ENCODE results near the gene RNF135. TPM values are rescaled to one million over a fixed set of nuclear protein-coding genes. Genes with fewer than 3 reads are reported as not detected.
A peak's percentile ranks its signal among the peaks of the same experiment; 100 is the strongest.
"Not testable (repeated sequence)": the region's sequence is repeated elsewhere in the genome, so short reads cannot be mapped to it uniquely, and the experiment has no call there.

The RNF135 gene
- total RNA-seq, 1 donor from 2014 or later, result 5.6 TPM

GRCh38 chr17:31031841-31032240 lies 61.0 kb downstream of the RNF135 start:
- H3K4me3 Mint-ChIP-seq (ENCODE audit: low read depth), result no peak overlapping the region
- H3K27ac Mint-ChIP-seq, result no peak overlapping the region
- no peaks in the 10 kb centered on the region for H3K9me3 Mint-ChIP-seq (ENCODE audit: low read depth)
- no peak for TF ChIP-seq CTCF (IDR thresholded peaks at IDR 0.05; ENCODE audit: unreplicated experiment)
- peaks cover 5% of the 10 kb centered on the region for H3K4me1 Mint-ChIP-seq (ENCODE audit: low read depth)
- peaks cover 4% of the 10 kb centered on the region for H3K36me3 Mint-ChIP-seq (ENCODE audit: insufficient read depth)
- no peak for DNase-seq (ENCODE audit: low spot score, unreplicated experiment)
- H3K27me3 Mint-ChIP-seq, result peaks cover 4% of the 10 kb centered on the region

- H3K27ac Mint-ChIP-seq, result peak overlapping the region; percentile 25
- H3K27me3 Mint-ChIP-seq, result not testable (repeated sequence)
Measured at GRCh38 chr17:31035611-31036010, 64.8 kb downstream of the RNF135 start.

GRCh38 chr17:31040837-31041236 lies 70.0 kb downstream of the RNF135 start:
- not testable (repeated sequence) for H3K27ac Mint-ChIP-seq; H3K4me1 Mint-ChIP-seq (ENCODE audit: low read depth)

More at GRCh38 chr17:31035611-31036010, 64.8 kb downstream of the RNF135 start:
- not testable (repeated sequence) for H3K9me3 Mint-ChIP-seq (ENCODE audit: low read depth); H3K36me3 Mint-ChIP-seq (ENCODE audit: insufficient read depth); H3K4me1 Mint-ChIP-seq (ENCODE audit: low read depth); DNase-seq (ENCODE audit: low spot score, unreplicated experiment); H3K4me3 Mint-ChIP-seq (ENCODE audit: low read depth)

GRCh38 chr17:31042378-31042777 lies 71.5 kb downstream of the RNF135 start:
- H3K36me3 Mint-ChIP-seq (ENCODE audit: insufficient read depth); H3K4me1 Mint-ChIP-seq (ENCODE audit: low read depth); H3K27me3 Mint-ChIP-seq; H3K27ac Mint-ChIP-seq; DNase-seq (ENCODE audit: low spot score, unreplicated experiment); H3K4me3 Mint-ChIP-seq (ENCODE audit: low read depth); H3K9me3 Mint-ChIP-seq (ENCODE audit: low read depth): not testable (repeated sequence)

More at GRCh38 chr17:31040837-31041236, 70.0 kb downstream of the RNF135 start:
- not testable (repeated sequence) for H3K4me3 Mint-ChIP-seq (ENCODE audit: low read depth); DNase-seq (ENCODE audit: low spot score, unreplicated experiment); H3K36me3 Mint-ChIP-seq (ENCODE audit: insufficient read depth); H3K9me3 Mint-ChIP-seq (ENCODE audit: low read depth); H3K27me3 Mint-ChIP-seq

- H3K4me3 Mint-ChIP-seq (ENCODE audit: low read depth); H3K4me1 Mint-ChIP-seq (ENCODE audit: low read depth); H3K9me3 Mint-ChIP-seq (ENCODE audit: low read depth); DNase-seq (ENCODE audit: low spot score, unreplicated experiment); H3K36me3 Mint-ChIP-seq (ENCODE audit: insufficient read depth); H3K27ac Mint-ChIP-seq; H3K27me3 Mint-ChIP-seq: not testable (repeated sequence)
Measured at GRCh38 chr17:31046856-31047425, 76.1 kb downstream of the RNF135 start.

- Mint-ChIP-seq H3K4me1 (ENCODE audit: low read depth) (peaks cover 2% of the 10 kb centered on the region), H3K9me3 (ENCODE audit: low read depth) (no peaks in the 10 kb centered on the region), H3K4me3 (ENCODE audit: low read depth) (no peak overlapping the region), H3K36me3 (ENCODE audit: insufficient read depth) (no peaks in the 10 kb centered on the region), H3K27ac (no peak overlapping the region), H3K27me3 (peaks cover 9% of the 10 kb centered on the region)
- no peak for TF ChIP-seq CTCF (IDR thresholded peaks at IDR 0.05; ENCODE audit: unreplicated experiment)
- DNase-seq (ENCODE audit: low spot score, unreplicated experiment), result no peak
Measured at GRCh38 chr17:31048142-31048541, 77.3 kb downstream of the RNF135 start.

- Mint-ChIP-seq H3K4me1 (ENCODE audit: low read depth) (peaks cover 2% of the 10 kb centered on the region), H3K9me3 (ENCODE audit: low read depth) (no peaks in the 10 kb centered on the region), H3K27ac (no peak overlapping the region), H3K27me3 (peaks cover 7% of the 10 kb centered on the region), H3K4me3 (ENCODE audit: low read depth) (no peak overlapping the region), H3K36me3 (ENCODE audit: insufficient read depth) (no peaks in the 10 kb centered on the region)
- TF ChIP-seq CTCF (IDR thresholded peaks at IDR 0.05; ENCODE audit: unreplicated experiment), result no peak
- no peak for DNase-seq (ENCODE audit: low spot score, unreplicated experiment)
Measured at GRCh38 chr17:31048780-31049179, 77.9 kb downstream of the RNF135 start.

Other genes starting within 250 kb of the RNF135 start
- 11.3 and 13.5 TPM in 2 replicates for gene CRLF3, start 146.3 kb upstream of the RNF135 start, total RNA-seq
- gene ATAD5, start 139.1 kb upstream of the RNF135 start, total RNA-seq, result 13.4 and 14.0 TPM in 2 replicates
- 17.3 and 17.7 TPM in 2 replicates for gene TEFM, start 64.8 kb upstream of the RNF135 start, total RNA-seq
- gene ADAP2, start 49.1 kb upstream of the RNF135 start, total RNA-seq, result 1.2 and 2.3 TPM in 2 replicates
- gene NF1, start 123.9 kb downstream of the RNF135 start, total RNA-seq, result 82.5 and 90.7 TPM in 2 replicates